HG03457 (cell line): ENCODE results near the gene CCR7.

ENCODE experiments used
- ATAC-seq: cut with Tn5 transposase; IDR thresholded peaks from one replicate; pipeline ENCODE4 v1.9.1; 2021; ENCODE audit warnings: moderate number of reproducible peaks; ENCODE audit not compliant: unreplicated experiment

Gene CCR7

GRCh38 chr17:40564883-40565768 is at the start of gene CCR7:
Gene CCR7 (minus strand): TSS chr17:40565472. CDS start chr17:40565409, 63 bp downstream.
- ATAC-seq, result no peak

GRCh38 chr17:40614431-40615067 is 49.3 kb upstream of the CCR7 start:
- ATAC-seq, result no peak

GRCh38 chr17:40613467-40614154 is 48.3 kb upstream of the CCR7 start:
- no peak for ATAC-seq

GRCh38 chr17:40612599-40613244 is 47.5 kb upstream of the CCR7 start:
- no peak for ATAC-seq

GRCh38 chr17:40611840-40612474 is 46.7 kb upstream of the CCR7 start:
- no peak for ATAC-seq

GRCh38 chr17:40610359-40610758 is 45.1 kb upstream of the CCR7 start:
- ATAC-seq, result no peak

- no peak for ATAC-seq
These were observed 42.8 kb upstream of the CCR7 start for GRCh38 chr17:40608061-40608581.

- no peak for ATAC-seq
These were observed 42.4 kb upstream of the CCR7 start for GRCh38 chr17:40607641-40608040.

GRCh38 chr17:40606548-40607353 is 41.5 kb upstream of the CCR7 start:
- no peak for ATAC-seq

- ATAC-seq, result no peak
These were observed 40.0 kb upstream of the CCR7 start for GRCh38 chr17:40605306-40605705.

- ATAC-seq, result no peak
These were observed 39.2 kb upstream of the CCR7 start for GRCh38 chr17:40604327-40605080.

GRCh38 chr17:40602445-40603443 is 37.5 kb upstream of the CCR7 start:
- ATAC-seq, result no peak

GRCh38 chr17:40600486-40601046 is 35.3 kb upstream of the CCR7 start:
- ATAC-seq, result no peak

- peak; percentile 0 for ATAC-seq
These were observed 34.1 kb upstream of the CCR7 start for GRCh38 chr17:40599468-40599763.

- ATAC-seq, result peak; percentile 49
These were observed 33.6 kb upstream of the CCR7 start for GRCh38 chr17:40598619-40599467.

GRCh38 chr17:40598301-40598618 is 33.0 kb upstream of the CCR7 start:
- no peak for ATAC-seq
